KMS-11 (cell line): ENCODE results near the gene PLA2G3.

Experiments used
- H2AFZ ChIP-seq: fragments of 200-600 bp; sonication (generic); 2 replicates; pipeline ENCODE4 v1.6.1; 2016; ENCODE audit warnings: antibody characterized with exemption, mixed run types, low read depth
- H3K27ac ChIP-seq: fragments of 200-600 bp; sonication (generic); 2 replicates; pipeline ENCODE4 v1.6.1; 2016; ENCODE audit warnings: mild to moderate bottlenecking, mixed run types
- H3K27me3 ChIP-seq: fragments of 200-600 bp; sonication (generic); 2 replicates; pipeline ENCODE4 v1.6.1; 2017; ENCODE audit warnings: mild to moderate bottlenecking, low read depth, mixed run types, moderate library complexity; ENCODE audit not compliant: insufficient read depth
- H3K36me3 ChIP-seq: fragments of 200-600 bp; sonication (generic); 2 replicates; pipeline ENCODE4 v1.6.1; 2017; ENCODE audit warnings: mild to moderate bottlenecking, mixed run types; ENCODE audit not compliant: insufficient read depth
- H3K4me1 ChIP-seq: fragments of 200-600 bp; sonication (generic); 2 replicates; pipeline ENCODE4 v1.6.1; 2016; ENCODE audit warnings: mild to moderate bottlenecking, low read depth, mixed run types; ENCODE audit not compliant: poor library complexity, severe bottlenecking
- H3K4me2 ChIP-seq: fragments of 200-600 bp; sonication (generic); 2 replicates; pipeline ENCODE4 v1.7.0; 2016; ENCODE audit warnings: mild to moderate bottlenecking, mixed run types
- H3K4me3 ChIP-seq: fragments of 200-600 bp; sonication (generic); IDR thresholded peaks from 2 replicates; pipeline ENCODE4 v1.6.1; 2017; ENCODE audit warnings: low read depth, low read length, mixed read lengths; ENCODE audit not compliant: insufficient read depth
- H3K79me2 ChIP-seq: fragments of 200-600 bp; sonication (generic); 2 replicates; pipeline ENCODE4 v1.6.1; 2016; ENCODE audit warnings: low read depth, mixed run types; ENCODE audit not compliant: insufficient read depth
- H3K9ac ChIP-seq: fragments of 200-600 bp; sonication (generic); 2 replicates; pipeline ENCODE4 v1.6.1; 2016; ENCODE audit warnings: mild to moderate bottlenecking, mixed run types
- H4K20me1 ChIP-seq: fragments of 200-600 bp; sonication (generic); 2 replicates; pipeline ENCODE4 v1.6.1; 2016; ENCODE audit warnings: mild to moderate bottlenecking, mixed run types; ENCODE audit not compliant: insufficient read depth
- TF ChIP-seq, protein P1 (sequence below): fragments of 200-600 bp; sonication (generic); conservative IDR thresholded peaks from 2 replicates; pipeline ENCODE4 v1.6.1; 2017; ENCODE audit warnings: low read depth, mild to moderate bottlenecking, antibody characterized with exemption, low read length, moderate library complexity, mixed read lengths

PLA2G3 gene

DNA sequence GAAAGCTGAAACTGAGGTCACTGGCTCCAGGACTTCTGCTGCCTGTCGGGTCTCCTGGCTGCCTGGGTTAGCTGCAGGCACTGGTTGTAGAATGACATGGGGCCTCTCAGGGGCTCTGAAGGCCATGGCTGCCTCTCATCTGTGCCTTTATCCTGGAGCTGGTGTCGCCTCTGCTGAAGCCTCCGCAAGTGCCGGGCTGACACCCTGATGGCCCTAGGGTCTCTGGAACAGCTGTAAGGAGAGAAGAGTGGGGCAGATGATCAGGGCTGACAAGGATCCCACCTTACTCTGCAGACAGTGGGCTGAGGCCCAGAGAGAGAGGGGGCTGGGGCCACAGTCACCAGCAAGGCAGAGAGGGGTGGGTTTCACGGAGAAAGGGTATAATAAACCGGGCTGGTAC is 4.6 kb downstream of the PLA2G3 start:
- no peak overlapping the region for H3K4me2 ChIP-seq
- no peak overlapping the region for H3K4me3 ChIP-seq
- H3K9ac ChIP-seq: no peak overlapping the region
- H3K27me3 ChIP-seq: no peaks in the 10 kb centered on the region; the same call in 1 of the 2 replicates
- TF ChIP-seq, protein P1, sequence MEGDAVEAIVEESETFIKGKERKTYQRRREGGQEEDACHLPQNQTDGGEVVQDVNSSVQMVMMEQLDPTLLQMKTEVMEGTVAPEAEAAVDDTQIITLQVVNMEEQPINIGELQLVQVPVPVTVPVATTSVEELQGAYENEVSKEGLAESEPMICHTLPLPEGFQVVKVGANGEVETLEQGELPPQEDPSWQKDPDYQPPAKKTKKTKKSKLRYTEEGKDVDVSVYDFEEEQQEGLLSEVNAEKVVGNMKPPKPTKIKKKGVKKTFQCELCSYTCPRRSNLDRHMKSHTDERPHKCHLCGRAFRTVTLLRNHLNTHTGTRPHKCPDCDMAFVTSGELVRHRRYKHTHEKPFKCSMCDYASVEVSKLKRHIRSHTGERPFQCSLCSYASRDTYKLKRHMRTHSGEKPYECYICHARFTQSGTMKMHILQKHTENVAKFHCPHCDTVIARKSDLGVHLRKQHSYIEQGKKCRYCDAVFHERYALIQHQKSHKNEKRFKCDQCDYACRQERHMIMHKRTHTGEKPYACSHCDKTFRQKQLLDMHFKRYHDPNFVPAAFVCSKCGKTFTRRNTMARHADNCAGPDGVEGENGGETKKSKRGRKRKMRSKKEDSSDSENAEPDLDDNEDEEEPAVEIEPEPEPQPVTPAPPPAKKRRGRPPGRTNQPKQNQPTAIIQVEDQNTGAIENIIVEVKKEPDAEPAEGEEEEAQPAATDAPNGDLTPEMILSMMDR: no peak
- H3K4me1 ChIP-seq: no peaks in the 10 kb centered on the region
- H4K20me1 ChIP-seq: no peaks in the 10 kb centered on the region
- H2AFZ ChIP-seq: no peak overlapping the region
- no peaks in the 10 kb centered on the region for H3K36me3 ChIP-seq
- H3K27ac ChIP-seq: no peak overlapping the region
- no peaks in the 10 kb centered on the region for H3K79me2 ChIP-seq

DNA sequence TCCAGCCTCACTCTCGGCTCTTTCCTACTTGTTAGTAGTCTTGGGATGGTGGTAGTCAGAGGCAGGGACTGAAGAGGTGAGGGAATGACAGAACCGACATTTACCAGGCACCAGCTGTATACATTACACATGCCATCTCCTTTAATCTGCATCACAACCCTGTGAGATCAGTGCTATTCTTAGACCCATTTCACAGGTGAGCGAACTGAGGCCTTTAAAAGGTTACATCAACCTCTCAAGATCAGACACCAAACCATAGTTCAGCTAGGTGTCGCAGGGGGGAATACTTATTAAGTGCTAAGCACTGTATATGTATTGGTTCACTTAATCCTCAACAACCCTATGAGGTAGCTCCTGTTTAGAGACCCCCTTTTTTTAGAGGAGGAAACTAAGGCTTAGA is 5.6 kb downstream of the PLA2G3 start:
- Histone ChIP-seq H3K27ac (no peak overlapping the region), H3K4me2 (no peak overlapping the region), H2AFZ (no peak overlapping the region), H3K79me2 (no peaks in the 10 kb centered on the region), H3K36me3 (no peaks in the 10 kb centered on the region), H3K9ac (no peak overlapping the region), H4K20me1 (no peaks in the 10 kb centered on the region), H3K4me1 (no peaks in the 10 kb centered on the region), H3K27me3 (no peaks in the 10 kb centered on the region; the same call in 1 of the 2 replicates), H3K4me3 (no peak overlapping the region)
- TF ChIP-seq, protein P1: no peak

DNA sequence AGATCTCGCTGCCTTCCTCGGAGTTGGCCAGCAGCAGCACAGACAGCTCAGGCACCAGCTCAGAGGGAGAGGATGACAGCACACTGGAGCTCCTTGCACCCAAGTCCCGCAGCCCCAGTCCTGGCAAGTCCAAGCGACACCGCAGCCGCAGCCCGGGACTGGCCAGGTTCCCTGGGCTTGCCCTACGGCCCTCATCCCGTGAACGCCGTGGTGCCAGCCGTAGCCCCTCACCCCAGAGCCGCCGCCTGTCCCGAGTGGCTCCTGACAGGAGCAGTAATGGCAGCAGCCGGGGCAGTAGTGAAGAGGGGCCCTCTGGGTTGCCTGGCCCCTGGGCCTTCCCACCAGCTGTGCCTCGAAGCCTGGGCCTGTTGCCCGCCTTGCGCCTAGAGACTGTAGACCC is 6.4 kb downstream of the PLA2G3 start:
- Histone ChIP-seq H3K79me2 (no peaks in the 10 kb centered on the region), H3K4me2 (no peak overlapping the region), H3K36me3 (no peaks in the 10 kb centered on the region), H4K20me1 (no peaks in the 10 kb centered on the region), H2AFZ (no peak overlapping the region), H3K4me3 (no peak overlapping the region), H3K4me1 (no peaks in the 10 kb centered on the region), H3K27ac (no peak overlapping the region), H3K9ac (no peak overlapping the region), H3K27me3 (no peaks in the 10 kb centered on the region; the same call in 1 of the 2 replicates)
- TF ChIP-seq, protein P1: no peak

DNA sequence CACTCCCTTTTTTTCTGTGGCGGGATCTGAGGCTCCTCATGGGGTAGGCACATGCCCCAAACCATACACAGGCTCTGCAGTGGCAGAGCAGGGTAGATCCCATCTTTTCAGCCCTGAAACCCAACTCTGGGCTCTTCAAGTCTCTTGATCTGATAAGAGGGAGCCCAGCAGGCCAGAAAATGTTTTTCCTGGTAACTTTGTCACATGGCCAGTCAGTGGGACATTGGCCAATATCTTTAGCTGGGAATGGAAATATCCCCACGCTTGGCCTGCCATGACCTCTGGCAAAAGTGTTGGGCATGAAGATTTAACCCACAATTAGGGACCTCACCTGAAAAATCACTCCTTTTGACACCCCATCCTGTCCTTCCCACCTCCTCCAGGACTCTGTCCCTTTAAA is 9.4 kb downstream of the PLA2G3 start:
- Histone ChIP-seq H3K4me1 (no peaks in the 10 kb centered on the region), H3K36me3 (no peaks in the 10 kb centered on the region), H2AFZ (no peak overlapping the region), H4K20me1 (no peaks in the 10 kb centered on the region), H3K79me2 (no peaks in the 10 kb centered on the region), H3K4me3 (no peak overlapping the region), H3K27ac (no peak overlapping the region), H3K9ac (no peak overlapping the region), H3K27me3 (no peaks in the 10 kb centered on the region), H3K4me2 (no peak overlapping the region)
- TF ChIP-seq, protein P1: no peak
